ENCODE data around the gene SPHK2. TPM values are rescaled to one million over a fixed set of nuclear protein-coding genes. Genes with fewer than 3 reads are reported as not detected.

SPHK2 gene
- total RNA-seq, 1 donor = 7.8 TPM

- H3K4me3 ChIP-seq (ENCODE audit: low read depth, low read length) = no peak overlapping the region
- DNase-seq (ENCODE audit: low read depth) = no peak
- TF ChIP-seq CTCF (IDR thresholded peaks at IDR 0.05; ENCODE audit: insufficient read depth, low read depth, low read length) = no peak
Observed at GRCh38 chr19:48670699-48671445, 51.6 kb downstream of the SPHK2 start.

GRCh38 chr19:48671446-48671995 lies 52.2 kb downstream of the SPHK2 start:
- no peak overlapping the region for H3K4me3 ChIP-seq (ENCODE audit: low read depth, low read length)
- DNase-seq (ENCODE audit: low read depth) = no peak
- TF ChIP-seq CTCF (IDR thresholded peaks at IDR 0.05; ENCODE audit: insufficient read depth, low read depth, low read length) = no peak

DNA sequence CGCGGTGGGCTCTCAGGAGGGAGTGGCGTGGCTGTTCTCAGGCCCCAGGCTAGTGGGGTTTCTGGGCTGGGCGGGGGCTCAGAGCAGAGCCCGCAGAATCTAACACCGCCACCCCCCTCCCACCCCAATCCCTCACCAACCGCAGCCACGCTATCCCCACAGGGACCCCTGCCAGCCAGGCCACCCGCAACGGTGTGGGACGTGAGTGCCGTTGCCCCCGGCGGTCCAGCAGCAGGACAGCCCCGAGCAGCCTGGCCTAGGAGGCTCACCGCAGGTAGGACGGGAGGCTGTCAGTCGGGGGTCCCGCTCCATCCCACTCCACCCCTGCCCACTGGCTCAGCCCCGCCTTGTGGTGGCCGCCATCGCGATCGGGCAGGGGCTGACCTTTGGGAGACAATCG lies 53.7 kb downstream of the SPHK2 start, which contains the start of gene NTN5:
Gene NTN5 (minus strand): TSS at position 24 of the 400 bp plus-strand sequence. CDS start 2,031 bp downstream, outside the sequence.
- DNase-seq (ENCODE audit: low read depth) = no peak
- H3K4me3 ChIP-seq (ENCODE audit: low read depth, low read length) = no peak within 1 kb of the TSS
- TF ChIP-seq CTCF (IDR thresholded peaks at IDR 0.05; ENCODE audit: insufficient read depth, low read depth, low read length) = no peak

GRCh38 chr19:48673436-48674100 lies 54.3 kb downstream of the SPHK2 start:
- H3K4me3 ChIP-seq (ENCODE audit: low read depth, low read length) = no peak overlapping the region
- TF ChIP-seq CTCF (IDR thresholded peaks at IDR 0.05; ENCODE audit: insufficient read depth, low read depth, low read length) = no peak
- DNase-seq (ENCODE audit: low read depth) = no peak

GRCh38 chr19:48674216-48674809 lies 55.0 kb downstream of the SPHK2 start:
- no peak for DNase-seq (ENCODE audit: low read depth)
- H3K4me3 ChIP-seq (ENCODE audit: low read depth, low read length) = no peak overlapping the region
- no peak for TF ChIP-seq CTCF (IDR thresholded peaks at IDR 0.05; ENCODE audit: insufficient read depth, low read depth, low read length)

DNA sequence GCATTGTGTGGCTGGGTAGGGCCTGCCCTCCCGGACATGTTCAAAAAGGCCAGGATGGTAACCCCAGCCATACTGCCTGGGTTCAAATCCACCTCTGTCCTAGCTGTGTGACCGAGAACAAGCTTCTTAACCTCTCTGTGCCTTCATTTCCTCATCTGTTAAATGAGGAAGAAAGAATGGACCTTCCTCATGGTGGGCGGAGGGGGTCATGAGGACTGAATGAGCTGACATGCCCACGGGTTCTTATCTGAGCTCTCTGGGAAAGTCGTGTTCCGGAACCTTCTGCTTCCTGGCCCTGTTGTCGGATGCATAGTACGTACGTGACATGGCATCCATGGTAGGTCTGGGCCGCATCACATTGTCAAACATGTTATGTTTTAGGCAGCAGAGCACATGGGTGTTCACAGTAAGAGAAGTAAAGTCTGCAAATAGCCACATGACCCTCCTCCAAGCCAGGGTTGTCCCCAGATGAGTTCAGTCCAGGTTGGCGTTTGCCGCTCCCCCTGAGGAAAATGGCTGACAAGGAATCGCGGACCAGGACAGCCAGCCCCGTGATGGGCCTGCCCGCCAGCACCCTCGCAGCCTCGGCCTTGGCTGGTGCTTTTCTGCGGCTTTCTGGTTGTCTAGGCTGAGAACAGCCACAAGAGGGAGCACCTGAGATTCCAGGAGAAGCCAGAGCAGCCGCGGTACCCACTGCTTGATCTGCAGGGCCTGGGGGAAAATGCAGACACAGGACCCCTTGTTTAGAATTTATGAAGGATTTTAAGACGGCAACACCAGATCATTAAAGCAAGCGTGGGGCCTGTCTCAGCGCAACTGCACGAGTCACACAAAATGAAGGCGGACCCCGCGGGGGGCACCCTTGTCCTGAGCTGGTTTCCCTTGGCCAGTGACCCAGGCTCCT lies 55.9 kb downstream of the SPHK2 start:
- no peak overlapping the region for H3K4me3 ChIP-seq (ENCODE audit: low read depth, low read length)
- peak; percentile 84 for DNase-seq (ENCODE audit: low read depth)
- peak; percentile 88 for TF ChIP-seq CTCF (IDR thresholded peaks at IDR 0.05; ENCODE audit: insufficient read depth, low read depth, low read length)
